ENCODE measurements around the gene HPS1. TPM values are rescaled to one million over a fixed set of nuclear protein-coding genes. Genes with fewer than 3 reads are reported as not detected.

Gene HPS1
- total and polyA plus RNA-seq, 11 donors: 20.9 to 61.4 (median 38.5) TPM

DNA sequence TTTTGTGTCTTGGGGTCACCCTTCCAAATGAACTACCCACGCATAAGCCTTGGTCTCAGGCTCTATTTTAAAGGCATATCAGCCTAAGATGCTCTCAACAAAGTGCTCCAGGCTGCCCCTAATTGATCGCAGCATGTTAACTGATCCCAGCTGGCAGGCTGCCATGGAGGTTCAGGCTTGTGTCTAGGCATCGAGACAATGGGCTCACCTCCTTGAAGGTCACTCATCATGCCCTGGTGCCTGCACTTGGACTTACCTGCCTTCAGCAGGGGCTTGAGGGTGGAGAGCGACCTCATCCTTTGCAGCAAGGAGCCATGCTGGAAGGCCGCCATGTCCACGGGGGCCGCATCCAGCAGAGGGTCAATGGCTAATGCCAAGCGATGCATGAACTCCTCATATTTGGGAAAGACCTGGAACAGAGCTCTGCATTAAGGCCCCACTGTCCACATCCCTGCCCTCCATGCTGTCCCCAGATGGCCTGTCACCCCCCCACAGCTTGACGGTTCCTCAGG is 49.6 kb downstream of the HPS1 start:
- peaks cover 0 to 45% (median 16%) of the 10 kb centered on the region in 9 donors for H3K36me3 ChIP-seq
- no peak for ATAC-seq

DNA sequence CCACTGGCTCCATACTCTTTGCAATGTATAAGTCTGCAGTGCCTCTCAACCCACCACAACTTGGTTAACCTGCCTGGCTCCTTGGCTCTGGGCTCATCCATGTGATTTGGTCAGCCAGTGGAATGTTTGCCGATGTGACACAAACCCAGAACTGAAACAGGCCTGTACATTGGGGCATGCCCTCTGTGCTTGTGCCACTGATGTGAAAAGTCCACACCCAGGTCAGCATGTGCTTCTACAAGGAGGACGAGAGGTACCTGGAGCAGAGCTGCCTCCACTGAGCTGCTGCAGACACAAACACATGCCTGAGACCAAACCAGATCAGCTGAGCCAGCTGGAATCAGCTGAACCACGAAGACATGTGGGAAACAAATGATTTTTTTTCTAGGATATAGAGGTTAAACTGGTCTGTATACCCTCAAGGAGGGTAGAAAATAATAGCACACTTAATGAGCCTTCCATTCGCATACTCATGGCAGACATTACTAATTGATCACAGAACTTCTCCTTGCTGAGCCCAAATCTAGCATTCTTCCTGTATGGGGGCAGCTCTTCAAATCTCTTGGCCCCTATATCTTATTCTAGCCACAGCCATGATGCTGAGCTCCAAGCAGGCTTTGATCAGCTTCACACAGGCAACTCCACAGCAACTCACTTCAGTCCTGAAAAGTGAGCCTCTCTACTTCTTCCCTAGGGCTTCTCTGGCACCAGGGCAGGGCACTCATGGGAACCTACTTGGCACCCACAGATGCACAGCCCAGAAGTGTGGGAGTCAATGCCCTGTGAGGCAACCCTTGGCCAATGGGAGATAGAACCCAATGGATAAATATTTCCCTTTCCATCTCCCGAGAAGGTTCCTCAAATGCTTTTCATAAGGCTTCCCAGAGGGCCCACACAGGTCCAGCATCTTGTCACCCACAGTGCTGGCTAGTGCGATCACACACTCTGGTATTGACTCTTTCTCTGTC is 50.4 kb downstream of the HPS1 start:
- Histone ChIP-seq H3K4me3 (no peak overlapping the region), H3K36me3 (peaks cover 0 to 45% (median 16%) of the 10 kb centered on the region in 9 donors), H3K27me3 (no peaks in the 10 kb centered on the region), H3K4me1 (peaks cover 0 to 18% (median 3%) of the 10 kb centered on the region in 12 donors), H3K27ac (no peak overlapping the region), H3K9me3 (no peaks in the 10 kb centered on the region)
- intact Hi-C loops (cut with DNase I): loop anchor here in 1 of 10 donors (10.0 kb wide), 1 partner anchor 132 kb away; the partner anchor contains the start of gene LOXL4
- ATAC-seq (no peak), DNase-seq (no peak)
- no peak for TF ChIP-seq POLR2A (IDR thresholded peaks at IDR 0.05)
- TF ChIP-seq, protein P1, sequence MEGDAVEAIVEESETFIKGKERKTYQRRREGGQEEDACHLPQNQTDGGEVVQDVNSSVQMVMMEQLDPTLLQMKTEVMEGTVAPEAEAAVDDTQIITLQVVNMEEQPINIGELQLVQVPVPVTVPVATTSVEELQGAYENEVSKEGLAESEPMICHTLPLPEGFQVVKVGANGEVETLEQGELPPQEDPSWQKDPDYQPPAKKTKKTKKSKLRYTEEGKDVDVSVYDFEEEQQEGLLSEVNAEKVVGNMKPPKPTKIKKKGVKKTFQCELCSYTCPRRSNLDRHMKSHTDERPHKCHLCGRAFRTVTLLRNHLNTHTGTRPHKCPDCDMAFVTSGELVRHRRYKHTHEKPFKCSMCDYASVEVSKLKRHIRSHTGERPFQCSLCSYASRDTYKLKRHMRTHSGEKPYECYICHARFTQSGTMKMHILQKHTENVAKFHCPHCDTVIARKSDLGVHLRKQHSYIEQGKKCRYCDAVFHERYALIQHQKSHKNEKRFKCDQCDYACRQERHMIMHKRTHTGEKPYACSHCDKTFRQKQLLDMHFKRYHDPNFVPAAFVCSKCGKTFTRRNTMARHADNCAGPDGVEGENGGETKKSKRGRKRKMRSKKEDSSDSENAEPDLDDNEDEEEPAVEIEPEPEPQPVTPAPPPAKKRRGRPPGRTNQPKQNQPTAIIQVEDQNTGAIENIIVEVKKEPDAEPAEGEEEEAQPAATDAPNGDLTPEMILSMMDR (IDR thresholded peaks at IDR 0.05): no peak
- WGBS, 4 donors: 90 to 98% (median 95%) methylated on average over 5 to 6 of the region's 6 CpGs

More for the DNA sequence above, 49.6 kb downstream of the HPS1 start:
- intact Hi-C loops (cut with DNase I): loop anchor here in 1 of 10 donors (10.0 kb wide), 1 partner anchor 132 kb away; the partner anchor contains the start of gene LOXL4
- Histone ChIP-seq H3K27ac (no peak overlapping the region), H3K4me3 (no peak overlapping the region), H3K27me3 (no peaks in the 10 kb centered on the region), H3K9me3 (no peaks in the 10 kb centered on the region), H3K4me1 (peaks cover 0 to 10% (median under 1%) of the 10 kb centered on the region in 12 donors)
- no peak for DNase-seq
- WGBS, 4 donors: 94 to 99% (median 96%) methylated on average over 6 to 9 of the region's 9 CpGs
- no peak for TF ChIP-seq POLR2A (IDR thresholded peaks at IDR 0.05)
- TF ChIP-seq, protein P1 (IDR thresholded peaks at IDR 0.05): no peak

DNA sequence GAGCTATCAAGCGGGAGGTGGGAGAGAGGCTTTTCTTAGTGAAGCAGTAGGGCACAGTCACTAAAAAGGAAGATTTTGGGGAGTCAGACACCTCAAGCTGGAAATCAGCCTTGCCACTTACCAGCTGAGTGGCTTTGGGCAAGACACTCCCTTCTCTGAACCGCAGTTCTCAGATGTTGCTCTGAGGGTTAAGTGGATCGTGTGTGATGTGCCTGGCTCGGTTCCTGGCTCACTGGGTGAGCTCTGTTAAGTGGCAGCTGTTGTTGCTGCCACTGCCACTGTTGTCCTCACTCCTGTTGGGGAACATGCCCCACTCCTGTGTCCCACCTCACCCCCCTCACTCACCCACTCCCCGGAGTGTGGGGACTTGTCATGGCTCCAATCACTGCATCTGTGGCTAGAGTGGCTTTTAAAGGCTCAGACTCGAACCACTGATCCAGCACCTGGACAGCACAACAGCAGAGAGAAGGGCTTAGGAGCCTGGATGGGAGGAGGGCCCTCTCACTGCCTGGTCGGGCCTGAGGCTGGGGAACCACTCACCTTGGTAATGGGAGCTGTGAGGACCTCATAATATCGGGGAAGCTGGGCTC is 51.8 kb downstream of the HPS1 start:
- Histone ChIP-seq H3K27me3 (no peaks in the 10 kb centered on the region), H3K4me3 (no peak overlapping the region), H3K4me1 (peaks cover 0 to 19% (median 5%) of the 10 kb centered on the region in 12 donors), H3K9me3 (no peaks in the 10 kb centered on the region), H3K36me3 (peaks cover 0 to 44% (median 16%) of the 10 kb centered on the region in 9 donors), H3K27ac (no peak overlapping the region)
- no peak for DNase-seq
- TF ChIP-seq, protein P1 (IDR thresholded peaks at IDR 0.05): no peak
- TF ChIP-seq POLR2A (IDR thresholded peaks at IDR 0.05): no peak
- intact Hi-C loops (cut with DNase I): loop anchor here in 2 of 10 donors (5.0 to 10.0 kb wide), 2 partner anchors 48 to 130 kb away; partner anchors contain the start of gene LOXL4 (in 1 of the 2)
- WGBS, 4 donors: 74 to 85% (median 79%) methylated on average over 6 to 8 of the region's 8 CpGs
- no peak for ATAC-seq

All from heart left ventricle (tissue), 16 donors.